Endothelial cell of umbilical vein (primary cell): ENCODE data around the gene VANGL2. TPM values are rescaled to one million over a fixed set of nuclear protein-coding genes. Genes with fewer than 3 reads are reported as not detected.

Source experiments
- BruUV-seq: library from RNA; stranded (reverse); fragments of 400-500 nt; replicated peaks from 2 replicates; lab custom pipeline; 2021; lab: Mats Ljungman, UMichigan
- CTCF ChIA-PET: fragments of 300-600, 350-600 bp; sonication (Branson Sonifier 250); formaldehyde crosslinking; loops from one replicate; lab custom pipeline; 2021; ENCODE audit warnings: antibody characterized with exemption, inconsistent platforms; lab: Charles Lee
- POLR2A ChIA-PET: fragments of 300-600, 350-600 bp; sonication (Branson Sonifier 250); formaldehyde crosslinking; loops from one replicate; lab custom pipeline; 2021; ENCODE audit warnings: antibody characterized with exemption, inconsistent platforms; lab: Charles Lee
- DNase-seq: peaks from one replicate; pipeline ENCODE4 v3.0.0-alpha.2; 2011; ENCODE audit warnings: low read depth, low spot score
- FAIRE-seq: peaks from 2 replicates; lab custom pipeline; 2011; peaks lifted over from hg19 to GRCh38; lab: Jason Lieb, UNC
- H2AFZ ChIP-seq: 2 replicates; pipeline ENCODE4 v1.6.0; 2012; ENCODE audit warnings: low read depth, low read length, control low read depth, inconsistent platforms
- H3K27ac ChIP-seq: 2 replicates; pipeline ENCODE4 v1.5.1; 2011; ENCODE audit warnings: low read depth, mild to moderate bottlenecking, control low read depth, low read length, moderate library complexity; ENCODE audit not compliant: insufficient read depth
- H3K27me3 ChIP-seq, 2 experiments: 2 replicates each; pipeline versions ENCODE4 v1.6.0 to v1.6.1; 2011; ENCODE audit warnings: low read length in 2 of 2, mixed read lengths in 1 of 2; ENCODE audit not compliant: control insufficient read depth in 2 of 2, insufficient read depth in 2 of 2
- H3K36me3 ChIP-seq, 2 experiments: 2 replicates in 1 of 2; 3 replicates in 1 of 2; pipeline ENCODE4 v1.5.1; 2011; ENCODE audit warnings: low read length in 2 of 2, mild to moderate bottlenecking in 1 of 2, moderate library complexity in 1 of 2; ENCODE audit not compliant: control insufficient read depth in 2 of 2, insufficient read depth in 2 of 2; ENCODE audit errors: extremely low read depth in 1 of 2
- H3K4me1 ChIP-seq: 3 replicates; pipeline ENCODE4 v1.5.1; 2011; ENCODE audit warnings: mild to moderate bottlenecking, low read length; ENCODE audit not compliant: control insufficient read depth, insufficient read depth; ENCODE audit errors: extremely low read depth
- H3K4me2 ChIP-seq: 2 replicates; pipeline ENCODE4 v1.6.1; 2011; ENCODE audit warnings: low read length, control low read depth, mixed read lengths; ENCODE audit not compliant: insufficient read depth
- H3K4me3 ChIP-seq, 3 experiments: fragments of 200-600 bp in 1 of 3; sonication (generic), shearing (Covaris generic) in 1 of 3; replicated peaks in 1 of 3; 2 replicates each; pipeline ENCODE4 v1.5.1; 2011 to 2016; ENCODE audit warnings: control low read depth in 3 of 3, low read length in 3 of 3, mild to moderate bottlenecking in 2 of 3, inconsistent platforms in 1 of 3, low read depth in 1 of 3, moderate library complexity in 1 of 3; ENCODE audit not compliant: insufficient read depth in 1 of 3
- H3K79me2 ChIP-seq: 2 replicates; pipeline ENCODE4 v1.6.0; 2012; ENCODE audit warnings: low read length, inconsistent platforms; ENCODE audit not compliant: control insufficient read depth, insufficient read depth
- H3K9ac ChIP-seq: replicated peaks from 2 replicates; pipeline ENCODE3; 2011; ENCODE audit warnings: low read length, control low read depth; ENCODE audit not compliant: insufficient read depth; ENCODE audit errors: extremely low read depth
- H3K9me1 ChIP-seq: replicated peaks from 3 replicates; pipeline ENCODE4 v1.6.0; 2011; ENCODE audit warnings: mild to moderate bottlenecking, low read length; ENCODE audit not compliant: control insufficient read depth, insufficient read depth; ENCODE audit errors: extremely low read depth
- H3K9me3 ChIP-seq: replicated peaks from 2 replicates; pipeline ENCODE4 v1.5.1; 2012; ENCODE audit warnings: low read length, inconsistent platforms; ENCODE audit not compliant: control insufficient read depth, insufficient read depth
- H4K20me1 ChIP-seq: replicated peaks from 2 replicates; pipeline ENCODE3; 2011; ENCODE audit warnings: mild to moderate bottlenecking, low read length; ENCODE audit not compliant: control insufficient read depth, insufficient read depth; ENCODE audit errors: extremely low read depth
- EZH2 ChIP-seq: IDR thresholded peaks from 2 replicates; pipeline ENCODE4 v1.6.1; 2012; ENCODE audit warnings: borderline replicate concordance, low read depth, mild to moderate bottlenecking, moderate library complexity, low read length, inconsistent platforms; ENCODE audit not compliant: severe bottlenecking
- FOS ChIP-seq: IDR thresholded peaks from 2 replicates; pipeline ENCODE4 v1.6.1; 2011; ENCODE audit warnings: mild to moderate bottlenecking, low read length, moderate library complexity, borderline replicate concordance; ENCODE audit not compliant: insufficient read depth
- GATA2 ChIP-seq: IDR thresholded peaks from 2 replicates; pipeline ENCODE4 v1.7.0; 2011; ENCODE audit warnings: low read depth, mild to moderate bottlenecking, moderate library complexity, mixed read lengths, low read length; ENCODE audit not compliant: insufficient read length, insufficient read depth
- JUN ChIP-seq: IDR thresholded peaks from 2 replicates; pipeline ENCODE4 v1.6.1; 2011; ENCODE audit warnings: borderline replicate concordance, low read depth; ENCODE audit not compliant: insufficient read length, insufficient read depth
- MAX ChIP-seq: IDR thresholded peaks from 2 replicates; pipeline ENCODE4 v1.6.1; 2011; ENCODE audit not compliant: insufficient read depth, insufficient read length
- MYC ChIP-seq: IDR thresholded peaks from one replicate; pipeline ENCODE4 v1.6.1; 2011; ENCODE audit warnings: mild to moderate bottlenecking, low read depth, low read length
- POLR2A ChIP-seq: IDR thresholded peaks from 2 replicates; pipeline ENCODE4 v1.6.1; 2012; ENCODE audit warnings: low read depth, mild to moderate bottlenecking, control low read depth, low read length
- POLR2AphosphoS5 ChIP-seq: IDR thresholded peaks from 2 replicates; pipeline ENCODE4 v1.6.1; 2012; ENCODE audit warnings: low read depth, mild to moderate bottlenecking, control low read depth, low read length, moderate library complexity; ENCODE audit not compliant: insufficient read depth
- dilution Hi-C: fragments of 300-500 bp; cut with MboI; formaldehyde crosslinking; loops from one replicate; pipeline ENCODE4 v1.15.0; 2019; ENCODE audit warnings: low sequenced_read_pairs; ENCODE audit not compliant: extremely low pct_ligation_motif_present
- intact Hi-C: fragments of 100-400 bp; cut with micrococcal nuclease; formaldehyde crosslinking; loops from one replicate; pipeline ENCODE4 v1.10.0; 2022
- polyA plus RNA-seq, 4 experiments: library from polyadenylated mRNA; depleted of rRNA in 3 of 4; stranded (reverse) in 3 of 4; unstranded in 1 of 4; fragments of >200 nt; gene quantifications; 2 replicates each; pipeline versions ENCODE4 v1.2.1 to v1.2.3, GENCODE V29; 2011 to 2012; ENCODE audit warnings: missing spikeins in 1 of 4
- total RNA-seq: library from RNA; stranded (reverse); gene quantifications from 2 replicates; pipeline ENCODE4 v1.2.3, GENCODE V29; 2021
- TF ChIP-seq, protein P1 (sequence below), 2 donors: IDR thresholded peaks; 1 replicate in 1 of 2; 2 replicates in 1 of 2; pipeline ENCODE4 v1.5.1; 2011; ENCODE audit warnings: low read length in 2 of 2, mild to moderate bottlenecking in 2 of 2, moderate library complexity in 2 of 2, control low read depth in 1 of 2, inconsistent platforms in 1 of 2, low read depth in 1 of 2; ENCODE audit not compliant: insufficient read depth in 1 of 2; ENCODE audit errors: extremely low read depth in 1 of 2

Gene VANGL2
- total and polyA plus RNA-seq, 2 donors (not counting 3 experiments of a cell fraction or from before 2014, with no cell fraction given), result 0.01 TPM; not detected in 1

- FAIRE-seq, result no peak
Measured at GRCh38 chr1:160369087-160369486, 31.3 kb upstream of the VANGL2 start.

More at GRCh38 chr1:160369087-160369486, 31.3 kb upstream of the VANGL2 start:
- H3K27me3 ChIP-seq, result peaks cover 3 to 13% of the 10 kb centered on the region in 2 experiments
- dilution Hi-C loops (no loop called here), intact Hi-C loops (no loop called here)
- H3K79me2 ChIP-seq, result no peaks in the 10 kb centered on the region
- H3K36me3 ChIP-seq, result no peaks in the 10 kb centered on the region
- H3K4me3 ChIP-seq, result no peak overlapping the region
- ChIA-PET POLR2A (no interaction called here), CTCF (no interaction called here)
- no peaks in the 10 kb centered on the region for H4K20me1 ChIP-seq
- no peaks in the 10 kb centered on the region for H3K4me1 ChIP-seq
- TF ChIP-seq FOS, result no peak
- no peak for TF ChIP-seq POLR2A
- no peak for TF ChIP-seq JUN
- no peak for TF ChIP-seq GATA2
- TF ChIP-seq POLR2AphosphoS5, result no peak
- TF ChIP-seq MAX, result no peak
- no peak for TF ChIP-seq EZH2
- TF ChIP-seq, protein P1, sequence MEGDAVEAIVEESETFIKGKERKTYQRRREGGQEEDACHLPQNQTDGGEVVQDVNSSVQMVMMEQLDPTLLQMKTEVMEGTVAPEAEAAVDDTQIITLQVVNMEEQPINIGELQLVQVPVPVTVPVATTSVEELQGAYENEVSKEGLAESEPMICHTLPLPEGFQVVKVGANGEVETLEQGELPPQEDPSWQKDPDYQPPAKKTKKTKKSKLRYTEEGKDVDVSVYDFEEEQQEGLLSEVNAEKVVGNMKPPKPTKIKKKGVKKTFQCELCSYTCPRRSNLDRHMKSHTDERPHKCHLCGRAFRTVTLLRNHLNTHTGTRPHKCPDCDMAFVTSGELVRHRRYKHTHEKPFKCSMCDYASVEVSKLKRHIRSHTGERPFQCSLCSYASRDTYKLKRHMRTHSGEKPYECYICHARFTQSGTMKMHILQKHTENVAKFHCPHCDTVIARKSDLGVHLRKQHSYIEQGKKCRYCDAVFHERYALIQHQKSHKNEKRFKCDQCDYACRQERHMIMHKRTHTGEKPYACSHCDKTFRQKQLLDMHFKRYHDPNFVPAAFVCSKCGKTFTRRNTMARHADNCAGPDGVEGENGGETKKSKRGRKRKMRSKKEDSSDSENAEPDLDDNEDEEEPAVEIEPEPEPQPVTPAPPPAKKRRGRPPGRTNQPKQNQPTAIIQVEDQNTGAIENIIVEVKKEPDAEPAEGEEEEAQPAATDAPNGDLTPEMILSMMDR (IDR thresholded peaks at IDR 0.05; ENCODE audit: extremely low read depth in 1 of 2, insufficient read depth in 1 of 2, low read depth in 1 of 2, low read length in 2 of 2), result no peak
- TF ChIP-seq MYC, result no peak
- H3K9me1 ChIP-seq, result no peaks in the 10 kb centered on the region
- H3K27ac ChIP-seq, result no peak overlapping the region
- DNase-seq, result no peak
- no peaks in the 10 kb centered on the region for H3K9me3 ChIP-seq
- no TSS peak for BruUV-seq
- no peak overlapping the region for H3K9ac ChIP-seq
- no peak overlapping the region for H3K4me2 ChIP-seq
- H2AFZ ChIP-seq, result no peak overlapping the region
